HepG2 (cell line): ENCODE results near the gene ARHGEF4. TPM values are rescaled to one million over a fixed set of nuclear protein-coding genes. Genes with fewer than 3 reads are reported as not detected.

Experiments used
- ATAC-seq: fragments of 200-7000 bp; cut with Tn5 transposase; 3 replicates; pipeline ENCODE4 v1.9.1; 2020; ENCODE audit warnings: mild to moderate bottlenecking, moderate library complexity
- BruUV-seq: library from RNA; stranded (reverse); fragments of 400-500 nt; replicated peaks from 2 replicates; lab custom pipeline; 2021; lab: Mats Ljungman, UMichigan
- CTCF ChIA-PET: fragments of 300-600 bp; formaldehyde crosslinking; extraction: SDS; loops from one replicate; lab custom pipeline; 2021; ENCODE audit warnings: low total read pairs, inconsistent platforms, low intra/inter-chr PET ratio; lab: Yijun Ruan, JAX
- POLR2A ChIA-PET: fragments of 350-600 bp; sonication (Branson Sonifier 250); formaldehyde crosslinking; loops from one replicate; lab custom pipeline; 2020; ENCODE audit warnings: antibody characterized with exemption, inconsistent platforms; lab: Yijun Ruan, JAX
- DNase-seq: peaks from one replicate; pipeline ENCODE4 v3.0.0-alpha.2; 2015; ENCODE audit warnings: low spot score
- FAIRE-seq: peaks from 3 replicates; lab custom pipeline; 2011; peaks lifted over from hg19 to GRCh38; lab: Jason Lieb, UNC
- H2AFZ ChIP-seq: one replicate; pipeline ENCODE4 v1.6.1; 2011; ENCODE audit warnings: low read length, inconsistent platforms
- H3K27ac ChIP-seq: fragments of 300-600 bp; 3 replicates; pipeline ENCODE4 v1.8.0; 2011; ENCODE audit warnings: mixed run types, mild to moderate bottlenecking, mixed read lengths, low read length, inconsistent platforms; ENCODE audit not compliant: insufficient read depth; ENCODE audit errors: extremely low read length
- H3K27me3 ChIP-seq, 2 experiments: fragments of 200-600 bp in 1 of 2; 2 replicates in 1 of 2; 3 replicates in 1 of 2; pipeline versions ENCODE4 v1.6.0 to v1.8.0; 2011; ENCODE audit warnings: low read length in 2 of 2, mild to moderate bottlenecking in 2 of 2, moderate library complexity in 2 of 2, inconsistent platforms in 1 of 2; ENCODE audit not compliant: insufficient read depth in 2 of 2, control insufficient read depth in 1 of 2
- H3K36me3 ChIP-seq, 2 experiments: fragments of 200-600 bp in 1 of 2; replicated peaks in 1 of 2; 2 replicates in 1 of 2; 3 replicates in 1 of 2; pipeline versions ENCODE4 v1.5.1 to v1.8.0; 2011; ENCODE audit warnings: low read length in 2 of 2, inconsistent platforms in 1 of 2; ENCODE audit not compliant: insufficient read depth in 2 of 2, control insufficient read depth in 1 of 2
- H3K4me1 ChIP-seq: 2 replicates; pipeline ENCODE4 v1.5.1; 2012; ENCODE audit warnings: low read length, inconsistent platforms; ENCODE audit not compliant: insufficient read depth
- H3K4me2 ChIP-seq: 2 replicates; pipeline ENCODE4 v1.6.0; 2011; ENCODE audit warnings: low read depth, low read length, inconsistent platforms
- H3K4me3 ChIP-seq, 3 experiments: fragments of 200-600 bp in 1 of 3; sonication (generic), shearing (Covaris generic) in 1 of 3; replicated peaks in 1 of 3; 2 replicates each; pipeline ENCODE4 v1.5.1; 2011 to 2016; ENCODE audit warnings: low read length in 3 of 3, inconsistent platforms in 2 of 3, low read depth in 2 of 3, mild to moderate bottlenecking in 2 of 3, control low read depth in 1 of 3, mixed read lengths in 1 of 3; ENCODE audit not compliant: insufficient read depth in 1 of 3
- H3K79me2 ChIP-seq: one replicate; pipeline ENCODE4 v1.6.1; 2011; ENCODE audit warnings: low read length, inconsistent platforms; ENCODE audit not compliant: insufficient read depth
- H3K9ac ChIP-seq: 2 replicates; pipeline ENCODE4 v1.6.0; 2011; ENCODE audit warnings: mild to moderate bottlenecking, low read depth, low read length, inconsistent platforms; ENCODE audit not compliant: insufficient read depth
- H3K9me3 ChIP-seq: 2 replicates; pipeline ENCODE4 v1.5.1; 2012; ENCODE audit warnings: mild to moderate bottlenecking, low read length
- H4K20me1 ChIP-seq: 2 replicates; pipeline ENCODE4 v1.6.0; 2011; ENCODE audit warnings: inconsistent platforms, mild to moderate bottlenecking, low read length, moderate library complexity; ENCODE audit not compliant: insufficient read depth
- ARNTL ChIP-seq: sonication (generic); formaldehyde crosslinking; IDR thresholded peaks from 2 replicates; pipeline ENCODE4 v1.4.0; 2020; ENCODE audit warnings: mild to moderate bottlenecking, missing genetic modification reagents
- CC2D1A ChIP-seq: sonication (generic); formaldehyde crosslinking; IDR thresholded peaks from 2 replicates; pipeline ENCODE4 v1.8.1; 2023; ENCODE audit warnings: mild to moderate bottlenecking, missing genetic modification reagents
- KLF12 ChIP-seq: sonication (generic); formaldehyde crosslinking; IDR thresholded peaks from 2 replicates; pipeline ENCODE4 v1.4.0; 2020; ENCODE audit warnings: missing genetic modification reagents, borderline replicate concordance
- NFE2L1 ChIP-seq: sonication (generic); formaldehyde crosslinking; IDR thresholded peaks from 2 replicates; pipeline ENCODE4 v1.4.0; 2020; ENCODE audit warnings: missing genetic modification reagents, mild to moderate bottlenecking, borderline replicate concordance
- SMYD3 ChIP-seq: sonication (generic); formaldehyde crosslinking; IDR thresholded peaks from 2 replicates; pipeline ENCODE4 v1.8.1; 2023; ENCODE audit warnings: mild to moderate bottlenecking, missing genetic modification reagents
- ZBTB1 ChIP-seq: sonication (generic); formaldehyde crosslinking; IDR thresholded peaks from 2 replicates; pipeline ENCODE4 v1.4.0; 2020; ENCODE audit warnings: missing genetic modification reagents, borderline replicate concordance
- ZBTB38 ChIP-seq: sonication (generic); formaldehyde crosslinking; IDR thresholded peaks from 2 replicates; pipeline ENCODE4 v1.5.1; 2020; ENCODE audit warnings: mild to moderate bottlenecking, missing genetic modification reagents
- ZC3H4 ChIP-seq: sonication (generic); formaldehyde crosslinking; IDR thresholded peaks from 2 replicates; pipeline ENCODE4 v1.4.0; 2020; ENCODE audit warnings: missing genetic modification reagents, borderline replicate concordance
- ZNF142 ChIP-seq: sonication (generic); formaldehyde crosslinking; IDR thresholded peaks from 2 replicates; pipeline ENCODE4 v1.4.0; 2020; ENCODE audit warnings: missing genetic modification reagents
- ZNF543 ChIP-seq: sonication (generic); formaldehyde crosslinking; IDR thresholded peaks from 2 replicates; pipeline ENCODE4 v1.4.0; 2020; ENCODE audit warnings: mild to moderate bottlenecking, missing genetic modification reagents
- ZNF619 ChIP-seq: sonication (generic); formaldehyde crosslinking; IDR thresholded peaks from 2 replicates; pipeline ENCODE4 v1.4.0; 2020; ENCODE audit warnings: mild to moderate bottlenecking, missing genetic modification reagents
- ZNF839 ChIP-seq: sonication (generic); formaldehyde crosslinking; IDR thresholded peaks from 2 replicates; pipeline ENCODE4 v1.4.0; 2020; ENCODE audit warnings: missing genetic modification reagents, mild to moderate bottlenecking, borderline replicate concordance
- WGBS: methylation state at CpG from one replicate; pipeline ENCODE4 v1.1.6; 2017; ENCODE audit warnings: low lambda C conversion rate; 5-methylcytosine and 5-hydroxymethylcytosine counted together
- in situ Hi-C: cut with HindIII; loops from 2 replicates; pipeline ENCODE4 v1.10.0; 2017; ENCODE audit warnings: low pct_unique_long_range_greater_than_20kb; ENCODE audit not compliant: extremely low pct_ligation_motif_present
- intact Hi-C: fragments of 100-400 bp; cut with micrococcal nuclease; formaldehyde crosslinking; loops from one replicate; pipeline ENCODE4 v1.10.0; 2022; ENCODE audit not compliant: unreplicated experiment
- polyA plus RNA-seq, 8 experiments: library from polyadenylated mRNA; depleted of rRNA in 3 of 8; stranded (reverse) in 7 of 8; unstranded in 1 of 8; fragments of >200 nt; fragmentation: Illumina TruSeq in 4 of 8; extraction: Trizol in 4 of 8; gene quantifications; 2 replicates each; pipeline versions ENCODE4 v1.2.1 to v1.2.3, GENCODE V29; 2011 to 2016; ENCODE audit warnings: low read depth in 4 of 8, missing spikeins in 1 of 8, mixed read lengths in 1 of 8; ENCODE audit not compliant: insufficient read depth in 1 of 8
- total RNA-seq, 5 experiments: library from RNA; depleted of rRNA; stranded (reverse); fragments of >200 nt; fragmentation: Illumina TruSeq; extraction: Trizol; gene quantifications; 2 replicates each; pipeline ENCODE4 v1.2.3, GENCODE V29; 2016; ENCODE audit warnings: low read depth in 1 of 5

The ARHGEF4 gene
- total and polyA plus RNA-seq, 2 of the 13 experiments (the other 11 are each of a cell fraction or from before 2014, with no cell fraction given), result 0.11 to 0.13 TPM

DNA sequence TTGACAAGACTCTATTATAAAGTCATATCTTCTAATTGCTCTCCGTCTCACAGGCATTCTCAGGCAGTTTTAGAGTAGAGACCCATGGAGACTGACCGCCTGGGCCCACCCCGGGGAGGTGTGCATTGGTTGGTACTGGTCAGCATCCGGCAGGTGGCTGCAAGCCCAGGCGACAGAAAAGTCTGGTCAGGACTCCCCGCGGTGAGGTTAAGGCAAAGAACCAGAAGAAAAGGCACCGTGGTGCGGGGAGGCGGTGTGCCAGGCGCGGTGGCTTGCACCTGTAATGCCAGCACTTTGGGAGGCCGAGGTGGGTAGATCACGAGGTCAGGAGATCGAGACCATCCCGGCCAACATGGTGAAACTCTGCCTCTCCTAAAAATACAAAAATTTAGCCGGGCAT lies 48.9 kb upstream of the ARHGEF4 start:
- H3K4me3 ChIP-seq, result no peak overlapping the region
- H4K20me1 ChIP-seq, result no peaks in the 10 kb centered on the region
- H3K36me3 ChIP-seq, result no peaks in the 10 kb centered on the region
- ChIA-PET POLR2A (no interaction called here), CTCF (no interaction called here)
- no peak overlapping the region for H3K4me2 ChIP-seq
- DNase-seq, result no peak
- H2AFZ ChIP-seq, result no peak overlapping the region
- no peaks in the 10 kb centered on the region for H3K4me1 ChIP-seq
- no peak for TF ChIP-seq KLF12
- no peak for TF ChIP-seq ZNF543 (CRISPR knock-in tag)
- TF ChIP-seq NFE2L1, result no peak
- TF ChIP-seq SMYD3 (CRISPR knock-in tag), result no peak
- TF ChIP-seq ZBTB38, result no peak
- TF ChIP-seq CC2D1A (CRISPR knock-in tag), result no peak
- TF ChIP-seq ZNF142 (CRISPR knock-in tag), result no peak
- no peak for TF ChIP-seq ZNF839
- no peak for TF ChIP-seq ZBTB1 (CRISPR knock-in tag)
- no peak for TF ChIP-seq ZC3H4
- TF ChIP-seq ARNTL (CRISPR knock-in tag), result no peak
- no peak for TF ChIP-seq ZNF619 (CRISPR knock-in tag)
- TF ChIP-seq, all 625 proteins: peak for 0
- BruUV-seq, result no TSS peak
- intact Hi-C loops (no loop called here), in situ Hi-C loops (no loop called here)
- Histone ChIP-seq H3K27me3 (peaks cover 0 to 25% of the 10 kb centered on the region in 2 experiments; a peak in 2 of 5 replicates), H3K9ac (no peak overlapping the region), H3K9me3 (no peaks in the 10 kb centered on the region), H3K79me2 (no peaks in the 10 kb centered on the region), H3K27ac (no peak overlapping the region)
- FAIRE-seq, result no peak
- no peak for ATAC-seq
- 38% methylated on average over 17 of the region's 17 CpGs for WGBS
